HG03097 (cell line): Measurements from ENCODE around the gene LRSAM1.

Experiments used
- ATAC-seq: cut with Tn5 transposase; IDR thresholded peaks from one replicate; pipeline ENCODE4 v1.9.1; 2021; ENCODE audit not compliant: unreplicated experiment, low FRiP score

The LRSAM1 gene

DNA sequence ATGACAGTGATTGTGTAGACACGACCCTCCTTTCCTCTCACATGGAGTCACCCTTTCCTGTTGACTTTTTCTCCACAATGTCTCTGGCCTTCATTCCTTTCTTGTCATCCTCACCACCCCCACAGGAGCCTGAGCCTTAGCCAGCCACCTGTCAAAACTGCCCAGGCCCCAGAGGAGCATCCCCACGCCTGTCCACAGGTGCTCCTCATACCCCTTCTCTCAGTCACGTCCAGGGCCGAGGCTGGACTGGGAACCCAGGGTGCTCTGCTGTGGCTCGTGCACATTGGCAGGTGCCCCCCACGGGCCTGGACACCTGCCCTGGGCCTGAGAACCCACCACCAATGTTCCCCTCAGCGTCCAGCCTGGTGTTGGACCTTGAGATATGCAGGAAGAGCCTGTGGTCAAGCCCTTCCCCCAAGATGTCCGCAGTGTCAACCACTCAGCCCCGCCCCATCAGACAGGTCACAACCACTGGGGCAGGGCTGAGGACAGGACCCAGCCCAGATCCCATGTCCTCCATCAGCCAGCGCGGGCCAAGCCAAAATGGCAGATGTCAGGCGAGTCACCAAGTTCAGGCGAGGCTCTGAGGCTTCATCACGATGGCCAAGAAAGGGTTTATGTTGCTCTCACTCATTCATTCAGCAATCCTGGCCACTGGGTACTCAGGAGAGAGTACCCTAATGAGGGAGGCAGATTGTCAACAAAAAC lies 95.0 kb downstream of the LRSAM1 start:
- ATAC-seq, result no peak

GRCh38 chr9:127548352-127548881 lies 97.1 kb downstream of the LRSAM1 start:
- ATAC-seq, result no peak

DNA sequence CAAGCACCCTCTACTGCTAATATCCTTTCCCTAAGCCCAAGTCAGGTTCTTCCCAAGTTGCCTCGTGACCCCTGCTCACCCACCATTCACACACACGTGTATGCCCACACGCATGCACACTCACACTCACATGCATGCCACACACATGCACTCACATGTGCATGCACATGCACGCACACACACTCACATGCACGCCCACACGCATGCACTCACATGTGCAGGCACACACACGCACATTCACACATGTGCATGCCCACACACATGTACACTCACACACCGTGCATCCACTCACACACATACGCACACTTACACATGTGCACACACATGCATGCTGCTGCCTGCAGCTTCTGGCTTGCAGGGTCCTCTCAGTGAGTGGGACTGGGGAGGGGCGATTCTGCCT lies 97.9 kb downstream of the LRSAM1 start:
- ATAC-seq, result no peak

- ATAC-seq, result no peak
These were observed 98.4 kb downstream of the LRSAM1 start for GRCh38 chr9:127549751-127550150.

- no peak for ATAC-seq
These were observed 99.0 kb downstream of the LRSAM1 start for GRCh38 chr9:127550282-127550681.

- ATAC-seq, result no peak
These were observed 99.4 kb downstream of the LRSAM1 start for GRCh38 chr9:127550751-127551150.
